Right ventricle myocardium inferior (tissue), 1 donor: ENCODE results near the gene MAST4. TPM values are rescaled to one million over a fixed set of nuclear protein-coding genes. Genes with fewer than 3 reads are reported as not detected.

ENCODE experiments used
- ATAC-seq: fragments of 200-7000 bp; cut with Tn5 transposase; one replicate; pipeline ENCODE4 v1.9.1; 2020; ENCODE audit warnings: mild to moderate bottlenecking, moderate library complexity
- DNase-seq: peaks from one replicate; pipeline ENCODE4 v3.0.0; 2021; ENCODE audit errors: missing footprints
- intact Hi-C: fragments of 100-400 bp; cut with DNase I; formaldehyde crosslinking; loops from one replicate; pipeline ENCODE4 v1.11.0; 2022
- total RNA-seq: library from RNA; stranded (reverse); fragmentation: NEBNext Ultra II Directional; extraction: Animal tissue kit (Norgen Biotek cat#: 25700); gene quantifications from one replicate; pipeline ENCODE4 v1.2.1, GENCODE V29; 2021
- donor health status: DM: no; HTN: yes; CAD: no; lungs with severe emphysema.

The MAST4 gene
- total RNA-seq, 1 donor from 2014 or later, result 39.6 TPM

DNA sequence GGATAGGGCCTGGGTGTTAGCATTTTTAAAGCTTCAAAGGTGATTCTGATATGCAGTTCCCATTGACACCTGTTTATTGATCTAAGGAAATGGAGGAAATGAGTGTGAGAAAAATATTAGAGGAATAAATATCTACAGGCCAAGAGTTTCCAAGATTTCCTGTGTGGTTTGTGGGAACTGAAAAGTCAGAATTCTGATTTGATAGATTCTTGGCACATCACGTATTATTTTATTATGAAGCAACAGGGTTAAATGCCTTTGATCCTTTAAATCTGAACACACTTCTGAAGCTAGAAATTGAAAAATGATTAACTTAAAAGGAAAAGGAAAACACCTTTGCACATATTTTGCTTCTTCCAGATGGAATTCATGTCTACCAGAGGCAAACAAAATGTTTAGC is 486.7 kb downstream of the MAST4 start:
- intact Hi-C loops, result no loop called here
- ATAC-seq (no peak), DNase-seq (no peak)

DNA sequence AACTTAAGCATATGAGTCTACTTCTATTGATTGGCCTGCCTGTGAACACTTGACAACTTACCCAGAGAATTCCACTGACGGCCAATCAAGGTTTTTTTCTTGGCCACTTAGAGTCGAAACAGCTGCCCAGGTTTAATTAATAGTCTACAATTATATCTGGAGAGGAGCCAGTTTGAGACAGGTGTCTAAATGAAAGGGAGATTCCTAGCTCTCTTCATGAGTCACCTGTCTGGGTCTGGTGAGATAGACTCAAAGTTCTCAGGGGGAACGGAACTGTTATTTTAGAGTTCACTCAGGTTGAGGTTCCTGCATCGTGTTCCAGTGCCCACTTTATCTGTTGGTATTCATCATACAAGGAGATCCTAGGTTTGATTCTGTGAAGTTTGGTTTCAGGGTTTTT is 489.4 kb downstream of the MAST4 start:
- intact Hi-C loops, result loop anchor here (5.0 kb wide), 1 partner anchor 78 kb away; no protein-coding TSS in a partner anchor
- ATAC-seq, result no peak
- DNase-seq, result no peak

DNA sequence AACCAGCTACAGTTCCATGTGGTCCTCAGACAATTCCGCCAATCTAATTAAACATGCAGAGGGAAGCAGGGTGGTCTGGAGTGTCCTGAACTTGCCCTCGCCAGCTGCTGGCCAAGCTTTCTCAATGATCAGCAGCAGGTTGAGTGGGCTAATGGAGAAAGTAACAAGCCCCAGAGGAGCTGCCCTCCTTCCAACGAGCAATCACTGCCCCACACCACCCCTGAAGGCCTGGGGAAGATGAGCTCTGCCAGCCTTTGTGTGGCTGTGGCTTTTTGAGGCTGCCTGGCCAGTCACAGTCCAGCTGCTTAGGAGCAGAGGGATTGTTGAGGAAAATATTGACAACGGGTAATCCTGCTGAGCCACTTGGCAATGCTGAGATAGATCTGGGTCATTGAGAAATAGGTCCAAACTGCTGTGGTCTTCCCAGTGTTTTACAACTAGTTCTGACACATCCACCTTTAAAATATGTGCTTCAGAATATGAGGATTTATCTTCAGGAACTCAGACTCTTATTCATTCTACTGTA is 493.1 kb downstream of the MAST4 start:
- DNase-seq (no peak), ATAC-seq (no peak)
- intact Hi-C loops, result loop anchor here (5.0 kb wide), 1 partner anchor 82 kb away; no protein-coding TSS in a partner anchor

DNA sequence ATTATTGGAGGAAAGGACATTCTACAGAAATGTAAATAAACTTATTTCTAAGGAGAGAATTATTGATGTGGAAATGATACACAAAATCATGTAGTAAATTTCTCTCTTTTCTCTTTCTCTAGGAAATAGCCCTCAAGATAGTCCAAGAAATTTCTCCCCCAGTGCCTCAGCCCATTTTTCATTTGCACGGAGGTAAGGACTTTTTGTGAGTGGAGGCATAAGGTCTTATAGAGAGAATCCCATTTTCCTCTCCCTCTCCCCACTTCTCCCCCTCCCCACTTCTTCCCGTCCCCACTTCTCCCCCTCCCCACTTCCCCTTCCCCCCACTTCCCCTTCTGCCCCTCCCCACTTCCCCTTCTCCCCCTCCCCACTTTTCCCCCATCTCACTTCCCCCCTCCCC is 493.8 kb downstream of the MAST4 start:
- DNase-seq, result no peak
- intact Hi-C loops, result loop anchor here (5.0 kb wide), 1 partner anchor 43 kb away; no protein-coding TSS in a partner anchor
- ATAC-seq, result no peak

DNA sequence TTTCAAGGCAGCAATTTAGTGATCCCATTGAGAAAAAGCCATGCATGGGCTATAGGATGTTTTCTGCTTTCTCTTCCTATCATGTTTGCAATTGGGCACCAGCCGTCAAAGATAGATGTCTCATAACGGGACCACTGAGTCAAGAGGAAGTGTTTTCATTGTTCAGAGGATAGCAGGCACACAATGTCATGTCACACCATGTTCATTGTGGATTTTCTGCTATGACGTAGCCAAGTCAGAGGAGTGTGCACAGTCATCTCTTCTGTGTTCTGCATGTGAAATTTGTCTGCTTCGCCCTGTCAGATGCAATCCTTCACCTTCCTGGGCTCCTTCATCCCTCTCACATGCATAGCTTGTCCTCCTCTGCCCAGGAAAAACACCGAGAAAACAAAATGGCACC is 494.4 kb downstream of the MAST4 start:
- intact Hi-C loops, result loop anchor here (5.0 kb wide), 1 partner anchor 43 kb away; no protein-coding TSS in a partner anchor
- no peak for DNase-seq
- no peak for ATAC-seq

DNA sequence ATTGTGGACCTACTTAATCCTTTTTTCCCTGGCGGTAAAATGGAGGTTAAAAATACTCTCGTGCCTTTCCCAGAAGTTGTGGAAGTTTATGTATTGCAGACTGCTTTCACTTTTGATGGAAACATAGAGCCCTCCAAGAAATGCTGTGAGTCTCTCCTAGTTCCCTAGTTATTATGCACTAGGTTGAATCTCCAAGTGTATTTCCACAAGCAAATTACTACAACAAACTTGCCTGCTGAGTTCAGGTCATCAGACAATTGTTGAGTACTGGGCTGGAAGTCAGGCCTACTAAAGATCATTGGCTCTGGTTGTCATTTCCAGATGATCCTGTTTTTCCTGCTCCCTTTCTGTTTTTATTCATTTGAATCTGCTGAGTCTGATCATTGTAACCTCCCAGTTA is 496.3 kb downstream of the MAST4 start:
- DNase-seq, result no peak
- no peak for ATAC-seq
- intact Hi-C loops, result loop anchor here (5.0 kb wide), 1 partner anchor 45 kb away; no protein-coding TSS in a partner anchor

DNA sequence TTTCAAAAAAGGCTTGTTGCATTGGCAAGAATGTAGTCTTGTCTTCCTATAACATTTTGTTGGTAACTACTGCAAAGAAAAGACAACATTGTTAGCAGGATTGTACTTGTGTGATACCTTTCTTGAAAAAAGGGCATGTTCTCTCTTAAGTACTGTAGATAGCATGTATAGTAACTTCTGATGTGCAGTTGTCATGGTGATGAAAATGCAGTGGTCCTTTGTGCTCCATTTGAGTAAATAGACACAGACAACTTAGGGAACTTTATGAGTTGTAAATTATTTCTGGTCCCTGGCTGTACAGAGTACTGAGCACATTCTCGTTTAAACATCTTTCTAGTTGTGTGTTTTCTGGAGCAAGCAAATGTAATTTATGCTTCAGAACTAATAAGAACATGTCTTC is 497.1 kb downstream of the MAST4 start:
- intact Hi-C loops, result loop anchor here (5.0 kb wide), 1 partner anchor 46 kb away; no protein-coding TSS in a partner anchor
- ATAC-seq (no peak), DNase-seq (no peak)

DNA sequence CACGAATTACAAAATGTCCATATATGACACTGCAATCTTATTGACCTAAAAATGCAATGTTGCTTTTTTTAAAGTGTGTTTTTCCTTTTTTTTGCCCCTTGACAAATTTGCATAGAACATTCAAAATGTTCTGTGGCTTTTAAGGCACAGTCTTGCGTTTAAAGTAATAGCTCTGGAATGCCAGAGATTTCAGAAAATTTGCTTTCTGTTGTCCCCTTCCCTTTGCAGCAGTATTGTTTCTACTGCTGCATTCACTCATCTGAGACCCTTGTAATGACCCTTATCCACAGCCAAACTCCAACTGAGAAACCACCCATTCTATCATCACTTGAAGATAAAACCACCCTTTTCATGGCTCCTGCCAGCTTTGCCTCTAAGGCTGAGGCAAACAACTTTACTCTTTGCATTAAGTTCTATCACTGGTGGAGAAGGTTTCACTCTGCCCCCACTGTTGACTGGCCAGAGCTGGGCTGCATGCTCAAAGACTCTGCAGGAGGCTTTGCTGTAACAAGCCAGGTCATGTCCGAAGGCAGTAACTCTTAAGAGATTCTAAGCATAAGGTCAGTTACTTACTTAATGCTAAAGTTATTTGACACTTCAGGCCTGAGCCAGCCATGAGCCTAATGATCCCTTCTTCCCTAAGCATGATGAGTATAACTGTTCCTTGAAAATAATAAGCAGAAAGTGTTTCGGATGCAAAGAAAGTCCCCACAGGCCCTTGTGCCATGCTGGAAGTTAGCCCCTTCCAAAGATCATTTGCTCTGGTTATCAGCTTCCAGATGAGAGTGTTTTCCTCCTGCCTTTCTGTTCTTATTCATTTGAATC is 498.5 kb downstream of the MAST4 start:
- DNase-seq, result no peak
- intact Hi-C loops, result loop anchor here (5.0 kb wide), 1 partner anchor 47 kb away; no protein-coding TSS in a partner anchor
- ATAC-seq, result peak; percentile 61

DNA sequence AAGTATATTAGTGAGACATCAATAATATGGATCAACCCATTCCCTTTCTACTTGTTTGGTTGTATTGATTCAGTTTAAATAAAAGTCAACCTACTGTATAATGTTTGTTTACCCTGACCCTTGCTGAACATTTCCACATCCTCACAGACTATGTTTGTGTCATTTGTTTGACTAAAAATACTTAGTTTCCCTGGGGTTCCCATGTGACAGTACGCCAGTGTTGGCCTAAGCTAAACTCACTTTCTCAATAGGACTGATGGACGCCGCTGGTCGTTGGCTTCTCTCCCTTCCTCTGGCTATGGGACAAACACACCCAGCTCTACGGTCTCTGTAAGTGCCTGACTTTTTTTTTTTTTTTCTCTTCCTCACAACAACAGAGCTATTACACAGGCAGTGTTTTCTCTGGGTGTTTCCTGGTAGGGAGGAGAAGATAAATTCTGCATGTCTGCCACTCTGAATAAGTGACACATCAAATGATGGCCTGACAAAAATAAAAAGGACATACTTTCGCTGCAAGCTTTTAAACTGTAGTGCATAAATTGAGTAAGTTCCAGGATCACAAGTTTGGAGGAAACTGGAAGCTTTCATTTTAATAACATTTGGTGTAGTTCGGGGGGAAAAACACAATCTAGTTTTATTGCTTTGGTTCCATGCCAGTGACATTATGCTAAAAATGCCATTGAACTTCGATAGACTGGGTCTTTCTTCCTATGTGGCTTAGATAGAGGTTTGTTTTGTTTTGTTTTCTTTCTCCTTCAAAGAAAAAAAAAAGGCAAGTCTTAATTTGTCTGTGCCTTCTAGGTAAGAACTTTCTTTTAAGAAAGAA is 499.4 kb downstream of the MAST4 start:
- intact Hi-C loops, result no loop called here
- DNase-seq (peak; percentile 83), ATAC-seq (peak; percentile 98)

DNA sequence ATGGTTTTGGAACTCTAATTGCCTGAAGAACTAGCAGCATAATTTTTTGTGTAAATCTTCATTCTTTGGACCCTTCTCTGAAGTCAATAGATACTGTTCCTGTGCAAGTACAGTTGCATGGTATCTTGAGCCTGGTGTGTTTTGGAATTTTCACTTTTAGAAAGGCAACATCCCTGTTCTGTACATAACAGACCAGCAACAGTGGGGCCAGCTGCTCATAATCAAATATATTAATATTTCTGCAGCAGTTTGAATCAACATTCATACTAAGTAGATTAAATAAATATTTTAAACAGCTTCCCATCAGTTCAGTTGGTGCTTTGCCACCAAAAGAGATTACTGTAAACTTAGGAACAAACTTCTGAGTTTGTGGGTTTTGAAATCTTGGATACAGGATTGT is 502.5 kb downstream of the MAST4 start:
- ATAC-seq (no peak), DNase-seq (no peak)
- intact Hi-C loops, result no loop called here

DNA sequence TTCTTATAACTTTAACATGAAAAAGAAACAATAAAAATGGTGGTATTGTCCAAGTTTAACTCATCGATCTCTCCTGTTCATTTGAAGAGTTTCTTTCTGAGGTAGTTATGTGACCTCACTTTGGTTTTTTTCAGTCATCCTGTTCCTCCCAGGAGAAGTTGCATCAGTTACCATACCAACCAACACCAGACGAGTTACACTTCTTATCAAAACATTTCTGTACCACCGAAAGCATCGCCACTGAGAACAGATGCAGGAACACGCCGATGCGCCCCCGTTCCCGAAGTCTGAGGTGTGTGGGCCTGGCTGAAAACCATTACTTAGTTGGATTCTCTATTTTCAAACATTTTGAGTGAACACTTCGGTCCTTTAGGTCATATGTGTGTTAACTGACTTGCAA is 504.1 kb downstream of the MAST4 start:
- no peak for DNase-seq
- no peak for ATAC-seq
- intact Hi-C loops, result no loop called here

DNA sequence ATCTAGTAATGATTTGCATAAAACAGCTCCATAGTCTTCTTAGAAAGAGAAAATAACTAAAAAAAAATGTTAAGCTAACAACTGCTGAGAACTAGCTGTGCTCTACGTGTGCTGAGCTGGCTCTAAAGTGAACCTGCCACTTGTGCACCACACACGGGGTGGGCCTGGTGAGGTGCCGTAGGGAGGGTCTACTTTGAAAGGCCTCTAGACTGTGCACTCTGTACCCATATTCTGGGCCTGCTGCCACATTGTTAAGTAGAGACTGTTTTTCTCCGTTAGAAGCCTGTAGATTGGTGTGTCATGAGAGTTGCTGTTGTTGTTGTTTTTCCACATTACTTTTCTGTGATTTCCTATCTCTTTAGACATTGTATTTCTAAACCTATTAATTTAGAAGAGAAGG is 506.5 kb downstream of the MAST4 start:
- intact Hi-C loops, result no loop called here
- ATAC-seq (peak; percentile 75), DNase-seq (no peak)

DNA sequence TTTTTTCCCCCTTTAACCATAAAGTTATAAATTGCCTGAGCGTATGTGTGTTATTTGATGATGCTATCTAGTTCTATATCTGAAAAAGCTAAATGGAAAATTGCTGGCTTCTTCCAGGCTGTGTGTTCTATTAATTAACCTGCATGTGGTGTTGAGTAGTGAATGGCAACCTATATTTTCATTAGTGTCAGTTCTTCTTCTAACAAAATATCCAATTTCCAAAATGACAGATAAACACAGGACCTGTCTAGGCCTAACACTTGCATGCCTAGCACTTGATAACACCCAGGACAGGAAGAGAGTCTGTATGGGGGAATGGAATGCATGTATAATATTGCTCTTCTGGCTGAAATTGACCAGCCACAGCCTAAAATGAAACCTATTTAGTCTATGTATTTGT is 508.7 kb downstream of the MAST4 start:
- DNase-seq (no peak), ATAC-seq (no peak)
- intact Hi-C loops, result no loop called here

DNA sequence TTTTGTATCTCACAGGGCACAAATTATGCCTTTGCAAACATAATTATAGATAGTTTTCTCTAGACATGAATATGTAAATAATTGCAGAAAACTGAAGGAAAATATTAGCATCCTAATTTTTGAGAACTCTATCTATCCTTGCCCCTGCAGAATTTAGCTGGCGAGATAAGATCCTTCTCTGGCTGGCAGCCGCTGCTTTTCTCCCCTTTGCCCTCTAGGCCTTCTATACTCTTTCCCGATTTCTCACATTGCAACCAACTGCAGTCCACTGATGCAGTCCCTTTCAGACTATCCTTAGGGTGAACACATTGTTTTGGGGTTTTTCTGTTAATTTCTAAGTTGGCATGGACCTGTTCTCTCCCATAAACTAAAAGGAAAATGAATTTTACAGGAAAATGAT is 509.1 kb downstream of the MAST4 start:
- ATAC-seq, result no peak
- intact Hi-C loops, result no loop called here
- DNase-seq, result no peak

DNA sequence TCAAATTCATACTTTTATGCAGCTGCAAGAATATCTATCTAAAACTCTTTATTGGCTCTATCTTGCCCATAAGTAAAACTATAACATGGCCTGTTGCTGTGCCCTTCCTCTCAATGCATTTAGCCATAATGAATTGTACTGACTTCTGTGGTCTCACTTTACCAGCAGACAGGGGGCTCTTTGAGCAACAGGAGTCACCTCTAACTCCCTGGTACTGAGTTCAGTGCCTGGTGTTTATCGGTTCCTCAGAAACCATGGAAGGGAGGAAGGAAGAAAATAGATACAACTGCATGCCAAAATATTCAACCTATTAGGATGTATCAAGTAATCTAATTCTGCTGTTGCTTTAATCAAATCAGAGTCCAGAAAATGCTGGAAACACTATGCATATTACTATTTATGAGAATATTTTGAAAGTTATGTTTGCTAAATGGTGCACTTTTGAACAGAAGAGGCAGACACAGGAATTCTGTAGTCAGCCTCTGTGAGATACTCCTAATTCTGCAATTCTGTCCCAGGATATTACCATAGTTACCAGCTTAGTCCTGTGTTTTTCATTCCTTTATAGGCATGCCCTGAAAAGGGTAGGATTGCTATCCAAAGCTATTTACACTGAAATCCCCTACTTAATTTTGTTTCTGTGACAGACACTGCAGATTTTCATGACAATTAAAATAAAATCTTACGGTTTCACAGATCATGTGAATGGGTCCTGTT is 510.6 kb downstream of the MAST4 start:
- intact Hi-C loops, result no loop called here
- DNase-seq (no peak), ATAC-seq (no peak)

DNA sequence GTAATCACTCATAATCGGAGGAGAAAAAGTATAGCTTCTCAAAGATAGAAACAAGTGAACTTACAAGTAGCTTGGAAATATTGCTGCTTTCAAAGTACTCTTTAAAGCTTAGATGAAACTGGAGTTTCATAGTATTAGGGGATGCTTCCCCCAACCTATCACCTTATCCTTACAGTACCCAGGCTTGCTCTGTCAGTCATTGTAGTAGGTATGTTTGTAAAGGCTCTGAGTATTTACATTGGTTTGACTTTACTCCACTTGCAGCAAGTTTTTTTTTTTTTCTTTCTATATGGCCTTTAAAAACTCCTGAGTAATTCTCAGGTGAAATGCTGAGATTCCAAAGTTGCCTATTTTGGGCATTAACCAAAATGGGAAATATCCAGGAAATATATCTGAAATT is 515.6 kb downstream of the MAST4 start:
- no peak for ATAC-seq
- DNase-seq, result no peak
- intact Hi-C loops, result no loop called here

DNA sequence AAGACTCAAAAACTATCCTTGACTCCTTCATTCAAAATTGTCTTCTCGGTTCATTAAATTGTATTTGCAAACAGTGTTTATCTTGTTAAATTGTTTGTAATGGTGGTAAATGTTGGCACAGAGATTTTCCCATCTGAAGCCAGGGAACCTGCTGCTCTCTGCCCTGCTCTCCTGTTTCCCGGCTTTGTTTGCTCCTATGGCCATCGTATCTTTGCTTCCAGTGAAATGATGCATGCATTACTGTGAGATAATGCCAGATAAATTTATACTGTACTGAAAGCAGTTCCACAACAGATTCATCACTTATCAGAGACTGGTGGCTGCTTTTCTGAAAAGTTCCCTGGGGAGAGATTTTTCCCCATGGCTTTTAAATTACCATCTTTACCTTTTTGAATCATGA is 519.1 kb downstream of the MAST4 start:
- intact Hi-C loops, result no loop called here
- ATAC-seq, result no peak
- DNase-seq, result no peak

DNA sequence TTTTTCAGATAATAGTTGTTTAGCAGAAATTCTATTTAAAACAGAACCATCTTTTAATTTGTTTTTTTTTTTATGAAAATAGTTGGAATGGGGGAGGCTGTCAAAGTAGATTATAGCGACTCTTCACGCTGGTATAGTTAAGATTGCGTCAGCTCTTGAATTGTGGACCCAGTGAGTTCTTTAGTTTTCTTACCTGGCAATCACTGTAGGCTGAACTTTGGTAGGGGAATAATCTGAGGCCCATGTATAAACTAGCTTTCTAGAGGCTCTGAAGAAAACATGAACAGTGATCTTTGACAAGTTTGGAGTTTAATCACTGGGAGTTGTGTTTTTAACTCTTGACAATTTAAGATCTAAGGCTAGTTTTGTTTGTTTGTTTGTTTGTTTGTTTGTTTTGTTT is 519.6 kb downstream of the MAST4 start:
- intact Hi-C loops, result no loop called here
- no peak for ATAC-seq

DNA sequence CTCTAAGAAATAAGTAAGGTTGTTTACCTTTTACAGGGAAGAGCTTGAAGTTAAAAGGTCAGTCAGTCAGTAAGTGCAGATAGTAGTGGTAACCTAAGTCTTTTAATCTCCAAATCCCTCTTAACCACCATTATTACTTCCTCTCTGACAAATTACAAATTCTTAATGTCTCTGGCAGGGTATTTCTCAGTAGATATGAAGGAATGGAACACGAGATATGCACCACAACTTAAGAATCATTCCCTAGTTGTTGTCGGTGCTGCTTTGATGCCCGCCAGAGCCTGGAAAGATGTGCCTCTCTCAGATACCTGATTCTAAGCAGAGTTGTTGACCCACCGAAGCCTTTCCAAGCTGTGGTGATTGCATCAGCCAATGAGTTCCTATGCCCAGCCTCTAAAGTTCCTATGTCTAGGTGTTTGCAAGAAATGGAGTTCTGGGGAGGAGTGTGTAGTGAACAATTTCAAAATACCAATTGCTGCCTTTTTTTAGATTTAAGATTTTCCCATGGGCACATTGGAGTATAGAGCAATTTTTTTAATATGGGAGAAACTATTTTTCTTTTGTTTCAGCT is 521.9 kb downstream of the MAST4 start:
- no peak for ATAC-seq
- DNase-seq, result no peak
- intact Hi-C loops, result no loop called here

More for the DNA sequence above, 519.6 kb downstream of the MAST4 start:
- no peak for DNase-seq
